Measurements from ENCODE around the gene KMT2D.

The KMT2D gene

DNA sequence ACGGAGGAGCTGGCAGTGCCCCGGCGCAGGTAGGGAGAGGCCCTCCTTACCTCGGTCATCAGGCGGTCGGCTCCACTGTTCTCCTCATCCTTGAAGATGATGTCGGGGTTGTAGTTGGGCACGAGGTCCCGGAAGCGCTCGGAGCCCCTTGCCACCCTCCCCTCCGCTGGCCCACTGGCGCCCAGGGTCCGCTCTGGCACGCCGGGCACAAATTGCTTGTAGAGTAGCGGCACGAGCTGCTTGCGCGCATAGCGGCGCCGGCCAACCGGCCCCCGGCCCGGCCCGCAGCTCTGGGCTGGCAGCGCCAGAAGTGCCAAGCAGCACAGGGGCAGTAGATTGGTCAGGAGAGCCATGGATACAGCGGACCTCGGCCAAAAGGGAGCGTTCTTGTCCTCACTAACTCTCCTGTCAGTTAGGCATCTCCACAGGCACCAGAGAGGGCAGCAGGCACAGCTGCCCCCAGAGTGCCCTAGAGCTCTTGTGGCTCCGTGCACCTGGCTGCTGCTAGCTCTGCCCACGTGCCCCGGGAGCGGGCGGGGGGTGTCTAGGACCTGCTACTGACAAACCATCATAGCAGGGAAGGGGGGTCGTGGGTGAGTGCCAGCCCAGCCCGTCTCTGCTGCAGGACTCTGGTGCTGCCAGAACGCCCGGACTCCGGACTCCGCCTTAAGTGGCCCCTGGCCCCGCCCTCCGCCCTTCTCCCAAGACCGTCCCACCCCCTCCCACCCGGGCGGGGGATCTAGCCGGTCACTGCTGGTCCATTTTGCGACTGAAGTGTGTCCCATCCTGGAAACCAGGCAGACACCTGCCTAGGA lies 33.8 kb upstream of the KMT2D start, which contains the start of gene DHH:
Gene DHH (minus strand): TSS at position 642 of the 815 bp plus-strand sequence. CDS start 289 bp downstream, at position 353.
- H3K27me3 ChIP-seq (ENCODE audit: insufficient read depth, low read depth, severe bottlenecking): peaks cover 41% of the 10 kb centered on the region
- peaks cover 13% of the 10 kb centered on the region for H3K36me3 ChIP-seq
- DNase-seq: peak; percentile 60
- H3K9me3 ChIP-seq (ENCODE audit: severe bottlenecking): no peaks in the 10 kb centered on the region
- H3K27ac ChIP-seq: no peak within 1 kb of the TSS
- TF ChIP-seq, protein P1, sequence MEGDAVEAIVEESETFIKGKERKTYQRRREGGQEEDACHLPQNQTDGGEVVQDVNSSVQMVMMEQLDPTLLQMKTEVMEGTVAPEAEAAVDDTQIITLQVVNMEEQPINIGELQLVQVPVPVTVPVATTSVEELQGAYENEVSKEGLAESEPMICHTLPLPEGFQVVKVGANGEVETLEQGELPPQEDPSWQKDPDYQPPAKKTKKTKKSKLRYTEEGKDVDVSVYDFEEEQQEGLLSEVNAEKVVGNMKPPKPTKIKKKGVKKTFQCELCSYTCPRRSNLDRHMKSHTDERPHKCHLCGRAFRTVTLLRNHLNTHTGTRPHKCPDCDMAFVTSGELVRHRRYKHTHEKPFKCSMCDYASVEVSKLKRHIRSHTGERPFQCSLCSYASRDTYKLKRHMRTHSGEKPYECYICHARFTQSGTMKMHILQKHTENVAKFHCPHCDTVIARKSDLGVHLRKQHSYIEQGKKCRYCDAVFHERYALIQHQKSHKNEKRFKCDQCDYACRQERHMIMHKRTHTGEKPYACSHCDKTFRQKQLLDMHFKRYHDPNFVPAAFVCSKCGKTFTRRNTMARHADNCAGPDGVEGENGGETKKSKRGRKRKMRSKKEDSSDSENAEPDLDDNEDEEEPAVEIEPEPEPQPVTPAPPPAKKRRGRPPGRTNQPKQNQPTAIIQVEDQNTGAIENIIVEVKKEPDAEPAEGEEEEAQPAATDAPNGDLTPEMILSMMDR (IDR thresholded peaks at IDR 0.05; ENCODE audit: low read depth, low read length): no peak
- peak within 1 kb of the TSS; percentile 30 for H3K4me3 ChIP-seq (ENCODE audit: low read depth, low read length)

DNA sequence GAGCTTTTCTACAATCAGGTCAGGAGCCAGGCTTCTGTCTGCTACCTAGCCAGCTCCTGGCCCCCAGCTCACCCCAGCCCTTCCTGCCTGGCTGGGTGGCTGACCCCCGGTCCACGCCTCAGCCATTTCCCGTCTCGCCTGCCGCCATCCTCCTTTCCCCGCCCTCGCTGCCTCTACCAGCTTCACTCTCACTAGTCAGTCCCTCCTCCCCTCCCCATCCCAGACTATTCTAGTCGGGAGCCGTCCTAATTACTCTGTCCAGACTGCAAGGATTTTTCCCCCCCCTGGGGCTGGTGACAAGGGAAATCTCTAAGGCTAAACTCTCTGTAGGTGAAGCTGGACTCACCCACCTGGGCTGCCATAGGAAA lies 33.2 kb upstream of the KMT2D start:
- Histone ChIP-seq H3K36me3 (peaks cover 13% of the 10 kb centered on the region), H3K27me3 (ENCODE audit: insufficient read depth, low read depth, severe bottlenecking) (peaks cover 47% of the 10 kb centered on the region), H3K9me3 (ENCODE audit: severe bottlenecking) (no peaks in the 10 kb centered on the region), H3K27ac (no peak overlapping the region), H3K4me3 (ENCODE audit: low read depth, low read length) (peak overlapping the region; percentile 30)
- TF ChIP-seq, protein P1 (IDR thresholded peaks at IDR 0.05; ENCODE audit: low read depth, low read length): no peak
- peak; percentile 65 for DNase-seq

DNA sequence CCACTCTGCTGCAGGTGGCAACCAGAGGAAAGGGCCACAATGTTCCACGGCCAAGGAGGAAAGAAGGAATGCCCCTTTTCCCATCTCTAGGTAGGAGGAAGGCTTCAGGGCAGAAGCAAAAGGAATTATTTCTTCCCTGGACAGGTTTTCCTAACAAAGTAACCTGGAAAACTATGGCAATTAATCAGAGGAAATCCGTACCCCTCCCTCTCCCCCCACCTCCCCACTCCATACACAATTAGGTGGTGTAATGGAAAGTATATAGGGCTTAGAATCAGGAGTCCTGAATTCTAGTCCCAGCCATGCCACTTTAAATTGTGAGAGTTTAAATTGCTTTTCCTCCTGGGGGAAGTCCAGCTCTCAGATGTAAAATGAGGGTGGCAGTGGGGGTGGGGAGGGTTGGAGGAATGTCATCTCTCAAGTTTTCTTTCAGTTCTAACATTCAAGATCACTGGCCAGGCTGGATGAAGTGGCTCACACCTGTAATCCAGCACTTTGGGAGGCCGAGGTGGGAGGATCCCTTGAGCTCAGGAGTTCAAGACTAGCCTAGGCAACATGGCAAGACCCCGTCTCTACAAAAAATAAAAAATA lies 32.3 kb upstream of the KMT2D start:
- H3K27me3 ChIP-seq (ENCODE audit: insufficient read depth, low read depth, severe bottlenecking): peaks cover 50% of the 10 kb centered on the region
- H3K9me3 ChIP-seq (ENCODE audit: severe bottlenecking): no peaks in the 10 kb centered on the region

DNA sequence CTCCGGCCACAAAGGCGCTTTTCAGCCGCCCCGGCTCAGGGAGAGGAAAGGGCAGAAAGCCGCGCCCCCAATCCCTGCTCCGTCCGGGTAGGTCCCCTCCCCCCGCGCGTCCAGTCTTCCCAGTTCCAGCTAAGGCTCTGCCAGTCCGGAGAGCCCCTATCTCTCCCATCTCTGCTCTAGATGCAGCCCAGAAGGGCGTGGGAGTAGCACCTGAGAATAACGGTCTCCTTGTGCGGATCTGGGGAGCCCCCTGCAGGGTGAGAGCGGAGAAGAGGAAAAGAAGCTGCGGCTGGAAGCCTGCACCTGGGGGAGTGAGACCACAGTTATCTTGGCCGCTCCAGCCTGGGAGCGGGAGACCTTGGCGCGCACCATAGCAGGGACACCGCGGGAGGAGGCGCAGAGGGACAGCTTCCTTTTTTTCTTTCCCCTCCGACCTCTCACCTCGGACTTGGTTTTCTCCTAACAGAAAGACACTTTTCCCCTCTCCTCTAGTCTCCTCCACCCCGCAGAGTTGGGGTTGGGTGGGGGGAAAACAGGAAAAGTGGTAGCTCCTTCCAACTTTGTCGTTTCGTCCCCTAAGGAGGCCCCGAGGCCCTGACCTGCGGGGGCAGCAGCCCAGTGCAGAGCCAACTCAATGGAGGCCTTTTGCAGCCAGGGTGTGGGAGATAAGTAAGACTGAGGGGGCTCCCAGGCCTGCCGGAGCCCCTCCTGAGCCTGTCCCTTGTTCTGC lies 31.7 kb upstream of the KMT2D start:
- TF ChIP-seq, protein P1 (IDR thresholded peaks at IDR 0.05; ENCODE audit: low read depth, low read length): peak; percentile 72
- H3K4me3 ChIP-seq (ENCODE audit: low read depth, low read length): peak overlapping the region; percentile 37
- H3K9me3 ChIP-seq (ENCODE audit: severe bottlenecking): no peaks in the 10 kb centered on the region
- DNase-seq: peak; percentile 77
- H3K27me3 ChIP-seq (ENCODE audit: insufficient read depth, low read depth, severe bottlenecking): peaks cover 50% of the 10 kb centered on the region
- no peak overlapping the region for H3K27ac ChIP-seq
- peaks cover 7% of the 10 kb centered on the region for H3K36me3 ChIP-seq

More for the DNA sequence above, 32.3 kb upstream of the KMT2D start:
- TF ChIP-seq, protein P1 (IDR thresholded peaks at IDR 0.05; ENCODE audit: low read depth, low read length): no peak
- H3K27ac ChIP-seq: no peak overlapping the region
- H3K36me3 ChIP-seq: peaks cover 13% of the 10 kb centered on the region
- H3K4me3 ChIP-seq (ENCODE audit: low read depth, low read length): no peak overlapping the region
- no peak for DNase-seq

DNA sequence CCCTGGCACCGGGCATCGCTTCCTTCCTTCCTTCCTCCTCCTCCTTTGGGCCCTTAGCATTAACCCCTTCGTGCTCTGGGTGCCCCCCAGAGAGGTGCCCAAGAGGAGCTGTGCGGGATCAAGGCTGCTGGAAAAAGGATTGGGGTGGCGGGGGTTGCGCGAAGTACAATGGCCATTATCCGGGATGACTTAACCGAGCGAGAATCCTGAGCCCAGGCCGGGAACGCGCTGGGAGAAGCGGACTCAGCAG lies 31.2 kb upstream of the KMT2D start:
- H3K27me3 ChIP-seq (ENCODE audit: insufficient read depth, low read depth, severe bottlenecking): peaks cover 50% of the 10 kb centered on the region
- peaks cover 2% of the 10 kb centered on the region for H3K36me3 ChIP-seq
- TF ChIP-seq, protein P1 (IDR thresholded peaks at IDR 0.05; ENCODE audit: low read depth, low read length): no peak
- H3K27ac ChIP-seq: no peak overlapping the region
- no peak for DNase-seq
- H3K4me3 ChIP-seq (ENCODE audit: low read depth, low read length): peak overlapping the region; percentile 37
- H3K9me3 ChIP-seq (ENCODE audit: severe bottlenecking): no peaks in the 10 kb centered on the region

Measured in WERI-Rb-1 (cell line).